Endodermal cell (in vitro differentiated cells): ENCODE data around the gene CAMSAP1. TPM values are rescaled to one million over a fixed set of nuclear protein-coding genes. Genes with fewer than 3 reads are reported as not detected.

Experiments used
- DNase-seq: peaks from one replicate; pipeline ENCODE4 v3.0.0-alpha.2; 2017
- H3K27ac ChIP-seq: 2 replicates; pipeline ENCODE4 v1.5.1; 2013; ENCODE audit warnings: mild to moderate bottlenecking, low read depth, low read length, moderate library complexity
- H3K27me3 ChIP-seq: 2 replicates; pipeline ENCODE4 v1.6.1; 2013; ENCODE audit warnings: mild to moderate bottlenecking, low read length, moderate library complexity; ENCODE audit not compliant: insufficient read depth, control insufficient read depth, poor library complexity, severe bottlenecking
- H3K36me3 ChIP-seq: 2 replicates; pipeline ENCODE4 v1.7.0; 2013; ENCODE audit warnings: mild to moderate bottlenecking, low read length, moderate library complexity; ENCODE audit not compliant: control insufficient read depth, insufficient read depth
- H3K4me1 ChIP-seq: one replicate; pipeline ENCODE4 v1.7.0; 2013; ENCODE audit warnings: low read length; ENCODE audit not compliant: control insufficient read depth, insufficient read depth
- H3K4me3 ChIP-seq: 2 replicates; pipeline ENCODE4 v1.5.1; 2013; ENCODE audit warnings: mild to moderate bottlenecking, low read length, moderate library complexity
- H3K9ac ChIP-seq: 2 replicates; pipeline ENCODE4 v1.6.1; 2013; ENCODE audit warnings: mild to moderate bottlenecking, low read length, moderate library complexity; ENCODE audit not compliant: poor library complexity, severe bottlenecking; ENCODE audit errors: extremely low read depth
- H3K9me3 ChIP-seq: 2 replicates; pipeline ENCODE4 v1.6.1; 2013; ENCODE audit warnings: mild to moderate bottlenecking, low read length, moderate library complexity; ENCODE audit not compliant: control insufficient read depth
- H3K27ac Mint-ChIP-seq: 2 replicates; pipeline ENCODE4 v1.8.0; 2020; ENCODE audit warnings: mixed read lengths
- H3K27me3 Mint-ChIP-seq: 2 replicates; pipeline ENCODE4 v1.8.0; 2021; ENCODE audit warnings: mild to moderate bottlenecking, mixed read lengths; ENCODE audit not compliant: insufficient read depth
- H3K36me3 Mint-ChIP-seq: 2 replicates; pipeline ENCODE4 v1.8.0; 2020; ENCODE audit warnings: low read depth, mixed read lengths
- H3K4me1 Mint-ChIP-seq: 2 replicates; pipeline ENCODE4 v1.8.0; 2020; ENCODE audit warnings: mixed read lengths
- H3K4me3 Mint-ChIP-seq: 2 replicates; pipeline ENCODE4 v1.8.0; 2020; ENCODE audit warnings: mild to moderate bottlenecking, moderate library complexity, mixed read lengths
- H3K9me3 Mint-ChIP-seq: 2 replicates; pipeline ENCODE4 v1.8.0; 2020; ENCODE audit warnings: mild to moderate bottlenecking, mixed read lengths
- CTCF ChIP-seq: fragments of 200-600 bp; sonication (generic); conservative IDR thresholded peaks from 2 replicates; pipeline ENCODE4 v1.5.0; 2021; ENCODE audit warnings: antibody characterized with exemption, mild to moderate bottlenecking
- WGBS, 2 experiments: methylation state at CpG; one replicate each; pipeline versions ENCODE4 v1.1.5 to v1.1.7; 2013; ENCODE audit warnings: missing lambda C conversion rate in 2 of 2, mixed read lengths in 1 of 2; ENCODE audit not compliant: insufficient coverage in 1 of 2, insufficient read length in 1 of 2; 5-methylcytosine and 5-hydroxymethylcytosine counted together
- total RNA-seq, 2 donors: library from RNA; stranded (reverse); fragmentation: NEBNext Ultra II Directional in 1 of 2; extraction: Animal tissue kit (Norgen Biotek cat#: 25700) in 1 of 2; gene quantifications; 2 replicates in 1 of 2; 3 replicates in 1 of 2; pipeline ENCODE4 v1.2.1, GENCODE V29; 2021

The CAMSAP1 gene
- total RNA-seq, 2 donors from 2014 or later, result 40.1 to 43.1 TPM

- H3K4me3 Mint-ChIP-seq, result no peak overlapping the region
- peaks cover 22% of the 10 kb centered on the region for H3K4me1 ChIP-seq
- H3K27ac Mint-ChIP-seq, result peak overlapping the region; percentile 3
- H3K36me3 Mint-ChIP-seq, result peaks cover 10% of the 10 kb centered on the region
- 92 to 95% methylated on average over 13 to 16 of the region's 16 CpGs for WGBS, 2 experiments
- H3K9ac ChIP-seq, result no peak overlapping the region
- peaks cover 66% of the 10 kb centered on the region for H3K4me1 Mint-ChIP-seq
- no peaks in the 10 kb centered on the region for H3K27me3 ChIP-seq
- no peak for TF ChIP-seq CTCF
- H3K27ac ChIP-seq, result no peak overlapping the region
- H3K9me3 ChIP-seq, result no peaks in the 10 kb centered on the region
- no peak for DNase-seq
- no peaks in the 10 kb centered on the region for H3K27me3 Mint-ChIP-seq
- no peak overlapping the region for H3K4me3 ChIP-seq
- H3K36me3 ChIP-seq, result peaks cover 18% of the 10 kb centered on the region
- H3K9me3 Mint-ChIP-seq, result no peaks in the 10 kb centered on the region
These were observed 22.9 kb downstream of the CAMSAP1 start for GRCh38 chr9:135884328-135885035.

DNA sequence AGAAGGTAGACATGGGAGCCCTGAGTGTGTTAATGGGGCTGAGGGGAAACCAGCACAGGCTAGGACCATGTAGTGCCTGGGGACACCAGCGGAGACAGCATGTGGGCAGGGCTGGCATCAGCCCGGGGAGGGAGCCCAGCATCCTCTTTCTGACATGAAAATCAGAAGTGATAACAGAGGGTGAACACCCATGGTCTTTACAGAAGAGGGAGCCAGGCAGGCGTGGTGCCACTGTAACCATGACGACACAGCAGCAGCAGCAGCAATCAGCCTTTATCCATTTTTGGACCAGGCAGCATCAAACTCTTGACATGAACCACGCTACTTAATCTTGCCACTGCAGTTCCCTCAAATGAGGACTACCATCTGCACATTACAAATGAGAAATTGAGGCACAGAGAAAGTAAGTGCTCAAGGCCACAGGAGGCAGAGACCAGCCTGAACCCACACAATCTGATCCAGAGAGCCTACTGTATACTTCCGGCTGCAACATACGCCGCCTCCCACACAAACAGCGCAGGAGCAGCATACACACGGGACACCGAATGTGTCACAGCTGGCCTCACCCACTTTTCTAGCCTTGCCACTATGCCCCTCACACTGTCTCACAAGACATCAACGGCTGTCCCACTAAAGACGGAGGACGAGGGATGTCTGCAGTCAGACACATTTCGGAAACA is 23.8 kb downstream of the CAMSAP1 start:
- Histone ChIP-seq H3K9ac (no peak overlapping the region), H3K27me3 (no peaks in the 10 kb centered on the region), H3K4me1 (peaks cover 18% of the 10 kb centered on the region), H3K4me3 (no peak overlapping the region), H3K27ac (no peak overlapping the region), H3K36me3 (peaks cover 22% of the 10 kb centered on the region), H3K9me3 (no peaks in the 10 kb centered on the region)
- Mint-ChIP-seq H3K27ac (peak overlapping the region; percentile 3), H3K36me3 (peaks cover 10% of the 10 kb centered on the region), H3K27me3 (no peaks in the 10 kb centered on the region), H3K4me3 (no peak overlapping the region), H3K9me3 (no peaks in the 10 kb centered on the region), H3K4me1 (peaks cover 67% of the 10 kb centered on the region)
- 93 to 98% methylated on average over 7 to 15 of the region's 15 CpGs for WGBS, 2 experiments
- DNase-seq, result no peak
- no peak for TF ChIP-seq CTCF

- WGBS, 2 experiments, result 86 to 87% methylated on average over 3 to 12 of the region's 12 CpGs
- Mint-ChIP-seq H3K9me3 (no peaks in the 10 kb centered on the region), H3K27ac (peak overlapping the region; percentile 45), H3K36me3 (peaks cover 12% of the 10 kb centered on the region), H3K4me1 (peaks cover 63% of the 10 kb centered on the region), H3K4me3 (no peak overlapping the region), H3K27me3 (no peaks in the 10 kb centered on the region)
- no peaks in the 10 kb centered on the region for H3K9me3 ChIP-seq
- DNase-seq, result peak; percentile 68
- H3K9ac ChIP-seq, result no peak overlapping the region
- H3K36me3 ChIP-seq, result peaks cover 28% of the 10 kb centered on the region
- no peak overlapping the region for H3K27ac ChIP-seq
- peaks cover 10% of the 10 kb centered on the region for H3K4me1 ChIP-seq
- TF ChIP-seq CTCF, result no peak
- H3K27me3 ChIP-seq, result no peaks in the 10 kb centered on the region
- no peak overlapping the region for H3K4me3 ChIP-seq
These were observed 25.3 kb downstream of the CAMSAP1 start for GRCh38 chr9:135882011-135882410.
